HG03558 (cell line): ENCODE results near the gene MCAM.

Experiments used
- ATAC-seq: cut with Tn5 transposase; IDR thresholded peaks from one replicate; pipeline ENCODE4 v1.9.1; 2021; ENCODE audit warnings: moderate number of reproducible peaks; ENCODE audit not compliant: unreplicated experiment; ENCODE audit errors: extremely low read depth

The MCAM gene

GRCh38 chr11:119347242-119347641, 30.3 kb upstream of the MCAM start:
- ATAC-seq: no peak

- ATAC-seq: no peak
These were observed 29.7 kb upstream of the MCAM start, which contains the start of gene MFRP for GRCh38 chr11:119346605-119347004. Gene MFRP, minus strand, starts transcription at chr11:119346705. Its CDS starts 192 bp downstream, at chr11:119346513.

GRCh38 chr11:119345685-119346084, 28.8 kb upstream of the MCAM start:
- ATAC-seq: no peak

GRCh38 chr11:119344291-119345010, 27.5 kb upstream of the MCAM start:
- no peak for ATAC-seq

GRCh38 chr11:119343726-119344125, 26.8 kb upstream of the MCAM start:
- ATAC-seq: no peak

GRCh38 chr11:119342362-119343130, 25.6 kb upstream of the MCAM start:
- ATAC-seq: no peak

GRCh38 chr11:119342023-119342300, 25.0 kb upstream of the MCAM start:
- no peak for ATAC-seq

- no peak for ATAC-seq
These were observed 24.5 kb upstream of the MCAM start for GRCh38 chr11:119341222-119342022.

- no peak for ATAC-seq
These were observed 23.6 kb upstream of the MCAM start, which contains the start of gene C1QTNF5 for GRCh38 chr11:119340335-119341221. Gene C1QTNF5, minus strand, starts transcription at chr11:119340883. Its CDS starts 486 bp downstream, at chr11:119340397.

GRCh38 chr11:119339589-119340334, 22.8 kb upstream of the MCAM start:
- ATAC-seq: no peak

- ATAC-seq: no peak
These were observed 22.1 kb upstream of the MCAM start for GRCh38 chr11:119338965-119339588.

- ATAC-seq: no peak
These were observed 21.5 kb upstream of the MCAM start for GRCh38 chr11:119338318-119338890.

GRCh38 chr11:119337581-119338317, 20.8 kb upstream of the MCAM start:
- no peak for ATAC-seq

GRCh38 chr11:119336744-119337469, 20.0 kb upstream of the MCAM start:
- no peak for ATAC-seq

- no peak for ATAC-seq
These were observed 19.0 kb upstream of the MCAM start for GRCh38 chr11:119335655-119336543.

- ATAC-seq: no peak
These were observed 18.2 kb upstream of the MCAM start for GRCh38 chr11:119335091-119335654.
